ENCODE data around the gene GAREM2.

GAREM2 gene

GRCh38 chr2:26216587-26216986 lies 43.7 kb downstream of the GAREM2 start (continued):
- TF ChIP-seq PRDM6 (tag by site-specific recombination; IDR thresholded peaks at IDR 0.05) (no peak), ZNF610 (tag by site-specific recombination; IDR thresholded peaks at IDR 0.05; ENCODE audit: borderline replicate concordance) (no peak), SP3 (tag by site-specific recombination; IDR thresholded peaks at IDR 0.05) (no peak)

GRCh38 chr2:26217720-26218119 lies 44.8 kb downstream of the GAREM2 start:
- Histone ChIP-seq H3K4me3 (ENCODE audit: low read depth, low read length) (no peak overlapping the region), H3K36me3 (ENCODE audit: control insufficient read depth in 2 of 2, insufficient read depth in 1 of 2, low read length in 2 of 2) (peaks cover 5 to 56% of the 10 kb centered on the region in 2 experiments), H3K4me1 (ENCODE audit: control insufficient read depth, insufficient read depth, low read length) (no peaks in the 10 kb centered on the region), H3K27ac (ENCODE audit: extremely low read depth, low read depth, low read length) (no peak overlapping the region), H3K9me3 (ENCODE audit: control insufficient read depth, insufficient read depth, low read depth, low read length) (no peaks in the 10 kb centered on the region)
- POLR2A ChIA-PET: no interaction called here
- TF ChIP-seq ZNF610 (tag by site-specific recombination; IDR thresholded peaks at IDR 0.05; ENCODE audit: borderline replicate concordance): no peak
- TF ChIP-seq ZNF830 (tag by site-specific recombination; IDR thresholded peaks at IDR 0.05; ENCODE audit: low read depth): no peak
- no peak for TF ChIP-seq ZBTB8A (tag by site-specific recombination; IDR thresholded peaks at IDR 0.05)
- TF ChIP-seq YY2 (tag by site-specific recombination; IDR thresholded peaks at IDR 0.05): no peak
- no peak for TF ChIP-seq FEZF1 (tag by site-specific recombination; IDR thresholded peaks at IDR 0.05)
- no peak for TF ChIP-seq MYNN (tag by site-specific recombination; IDR thresholded peaks at IDR 0.05; ENCODE audit: borderline replicate concordance)
- TF ChIP-seq ZNF248 (tag by site-specific recombination; IDR thresholded peaks at IDR 0.05): no peak
- TF ChIP-seq ZNF398 (tag by site-specific recombination; IDR thresholded peaks at IDR 0.05): no peak
- no peak for TF ChIP-seq ZBTB48 (tag by site-specific recombination; IDR thresholded peaks at IDR 0.05)
- TF ChIP-seq ZNF202 (tag by site-specific recombination; IDR thresholded peaks at IDR 0.05; ENCODE audit: borderline replicate concordance): no peak
- TF ChIP-seq TCF7L2 (IDR thresholded peaks at IDR 0.05; ENCODE audit: borderline replicate concordance, low read depth, low read length): no peak
- TF ChIP-seq ZNF704 (tag by site-specific recombination; IDR thresholded peaks at IDR 0.05): no peak
- no peak for TF ChIP-seq ZIC2 (tag by site-specific recombination; IDR thresholded peaks at IDR 0.05)
- TF ChIP-seq ZNF223 (tag by site-specific recombination; IDR thresholded peaks at IDR 0.05): no peak
- no peak for TF ChIP-seq ZNF548 (tag by site-specific recombination; IDR thresholded peaks at IDR 0.05)
- no peak for TF ChIP-seq ZNF280C (tag by site-specific recombination; IDR thresholded peaks at IDR 0.05)
- CTCF ChIA-PET: no interaction called here

GRCh38 chr2:26223018-26223417 lies 50.1 kb downstream of the GAREM2 start:
- no peaks in the 10 kb centered on the region for H3K4me1 ChIP-seq (ENCODE audit: control insufficient read depth, insufficient read depth, low read length)
- no peak overlapping the region for H3K4me3 ChIP-seq (ENCODE audit: low read depth, low read length)
- no peaks in the 10 kb centered on the region for H3K9me3 ChIP-seq (ENCODE audit: control insufficient read depth, insufficient read depth, low read depth, low read length)
- H3K36me3 ChIP-seq (ENCODE audit: control insufficient read depth in 2 of 2, insufficient read depth in 1 of 2, low read length in 2 of 2): peaks cover 13 to 43% of the 10 kb centered on the region in 2 experiments
- no peak overlapping the region for H3K27ac ChIP-seq (ENCODE audit: extremely low read depth, low read depth, low read length)
- ChIA-PET POLR2A (no interaction called here), CTCF (no interaction called here)
- TF ChIP-seq CTCF (tag by site-specific recombination; IDR thresholded peaks at IDR 0.05) (no peak), ZBTB21 (tag by site-specific recombination; IDR thresholded peaks at IDR 0.05) (no peak), ZSCAN5A (tag by site-specific recombination; IDR thresholded peaks at IDR 0.05) (no peak), ZNF501 (tag by site-specific recombination; IDR thresholded peaks at IDR 0.05) (no peak)
